ENCODE measurements around the gene GCSH.

GCSH gene

DNA sequence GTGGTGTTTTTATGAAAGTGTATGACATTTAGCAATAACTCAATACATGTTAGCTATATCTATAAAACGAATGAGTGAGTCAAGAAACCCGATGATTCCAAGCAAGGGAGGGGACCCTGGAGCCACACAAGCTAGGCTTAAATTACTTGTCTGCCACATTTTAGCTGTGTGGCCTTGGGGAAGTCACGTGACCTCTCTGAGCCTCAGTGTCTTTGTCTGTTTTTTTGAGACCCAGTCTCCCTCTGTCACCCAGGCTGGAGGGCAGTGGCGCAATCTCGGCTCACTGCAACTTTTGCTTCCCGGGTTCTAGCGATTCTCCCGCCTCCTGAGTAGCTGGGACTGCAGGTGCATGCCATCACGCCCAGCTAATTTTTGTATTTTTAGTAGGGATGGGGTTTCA, 20.1 kb upstream of the GCSH start:
- TF ChIP-seq, protein P1, sequence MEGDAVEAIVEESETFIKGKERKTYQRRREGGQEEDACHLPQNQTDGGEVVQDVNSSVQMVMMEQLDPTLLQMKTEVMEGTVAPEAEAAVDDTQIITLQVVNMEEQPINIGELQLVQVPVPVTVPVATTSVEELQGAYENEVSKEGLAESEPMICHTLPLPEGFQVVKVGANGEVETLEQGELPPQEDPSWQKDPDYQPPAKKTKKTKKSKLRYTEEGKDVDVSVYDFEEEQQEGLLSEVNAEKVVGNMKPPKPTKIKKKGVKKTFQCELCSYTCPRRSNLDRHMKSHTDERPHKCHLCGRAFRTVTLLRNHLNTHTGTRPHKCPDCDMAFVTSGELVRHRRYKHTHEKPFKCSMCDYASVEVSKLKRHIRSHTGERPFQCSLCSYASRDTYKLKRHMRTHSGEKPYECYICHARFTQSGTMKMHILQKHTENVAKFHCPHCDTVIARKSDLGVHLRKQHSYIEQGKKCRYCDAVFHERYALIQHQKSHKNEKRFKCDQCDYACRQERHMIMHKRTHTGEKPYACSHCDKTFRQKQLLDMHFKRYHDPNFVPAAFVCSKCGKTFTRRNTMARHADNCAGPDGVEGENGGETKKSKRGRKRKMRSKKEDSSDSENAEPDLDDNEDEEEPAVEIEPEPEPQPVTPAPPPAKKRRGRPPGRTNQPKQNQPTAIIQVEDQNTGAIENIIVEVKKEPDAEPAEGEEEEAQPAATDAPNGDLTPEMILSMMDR (IDR thresholded peaks at IDR 0.05) = no peak

DNA sequence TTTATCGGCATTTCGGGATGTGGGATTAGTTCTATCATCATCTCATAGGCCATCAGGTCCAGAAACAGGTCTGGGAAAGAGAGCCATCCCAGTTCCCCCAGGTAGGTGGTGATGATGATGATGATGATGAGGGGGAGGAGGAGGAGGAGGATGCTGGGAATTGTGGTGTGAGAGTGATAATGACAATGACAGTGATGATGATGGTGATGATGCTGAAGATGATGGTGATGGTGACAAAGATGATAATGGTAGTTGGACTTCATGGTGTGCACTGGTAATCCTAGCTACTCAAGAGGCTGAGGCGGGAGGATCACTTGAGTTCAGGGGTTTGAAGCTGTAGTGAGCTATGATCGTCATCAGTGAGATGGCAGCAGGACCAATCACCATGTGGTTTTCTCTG, 16.3 kb upstream of the GCSH start:
- TF ChIP-seq, protein P1 (IDR thresholded peaks at IDR 0.05) = no peak

DNA sequence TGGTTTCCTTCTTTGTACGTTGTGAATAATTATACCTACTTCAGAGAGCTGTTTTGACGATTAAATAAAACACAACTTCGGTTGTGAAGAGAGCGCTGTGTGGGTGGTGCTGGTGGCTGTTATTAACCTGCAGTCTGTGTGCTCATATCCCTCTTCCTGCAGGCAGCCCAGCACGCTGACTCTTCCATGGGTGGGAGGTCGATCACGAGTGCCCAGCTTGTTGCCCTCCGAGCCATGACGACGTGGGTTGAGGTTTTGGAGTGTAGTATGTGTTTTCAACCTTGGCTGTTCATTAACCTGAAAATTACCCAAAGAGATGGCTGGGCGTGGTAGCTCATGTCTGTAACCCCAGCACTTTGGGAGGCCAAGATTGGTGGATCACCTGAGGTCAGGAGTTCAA, 11.3 kb upstream of the GCSH start:
- TF ChIP-seq, protein P1 (IDR thresholded peaks at IDR 0.05) = no peak

DNA sequence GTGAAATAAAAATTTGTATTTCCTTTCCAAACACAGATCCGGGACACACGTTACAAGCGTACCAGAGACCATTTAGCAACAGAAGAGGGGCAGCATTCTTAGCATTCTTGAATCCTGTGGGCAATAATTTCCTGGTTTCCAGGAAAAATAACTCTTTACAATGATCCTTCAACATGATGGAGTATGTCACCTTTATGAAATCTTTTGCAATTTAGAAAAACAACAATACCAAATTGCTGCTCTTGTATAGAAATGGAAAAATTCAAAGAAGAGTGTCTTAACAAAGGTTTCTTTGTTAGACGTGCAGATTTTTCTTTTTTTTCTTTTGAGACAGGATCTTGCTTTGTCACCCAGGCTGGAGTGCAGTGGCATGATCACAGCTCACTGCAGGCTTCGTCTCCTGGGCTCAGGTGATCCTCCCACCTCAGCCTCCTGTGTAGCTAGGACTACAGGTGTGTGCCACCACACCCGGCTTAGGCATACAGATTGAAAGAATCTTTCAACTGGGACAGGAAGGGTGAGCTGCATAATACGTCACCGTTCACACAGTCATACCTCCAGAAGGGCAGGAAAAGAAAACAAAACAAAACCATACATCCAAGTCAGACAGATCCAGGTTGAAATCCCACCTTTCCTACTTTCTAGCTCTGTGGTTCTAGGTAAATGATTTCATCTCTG, 10.8 kb upstream of the GCSH start:
- TF ChIP-seq, protein P1 (IDR thresholded peaks at IDR 0.05) = no peak

DNA sequence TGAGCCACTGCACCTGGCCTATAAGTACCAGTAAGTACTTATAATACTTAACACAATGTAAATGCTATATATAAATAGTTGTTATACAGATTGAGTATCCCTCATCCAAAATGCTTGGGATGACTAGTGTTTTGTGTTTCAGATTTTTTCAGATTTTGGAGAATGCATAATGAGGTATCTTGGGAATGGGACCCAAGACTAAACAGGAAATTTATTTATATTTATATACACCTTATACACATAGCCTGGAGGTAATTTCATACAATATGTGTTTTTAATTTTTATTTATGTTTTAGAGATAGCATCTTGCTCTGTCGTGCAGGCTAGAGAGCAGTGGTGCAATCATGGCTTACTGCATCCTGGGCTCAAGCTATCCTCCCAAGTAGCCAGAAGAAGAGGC, 9.8 kb upstream of the GCSH start:
- TF ChIP-seq, protein P1 (IDR thresholded peaks at IDR 0.05) = no peak

DNA sequence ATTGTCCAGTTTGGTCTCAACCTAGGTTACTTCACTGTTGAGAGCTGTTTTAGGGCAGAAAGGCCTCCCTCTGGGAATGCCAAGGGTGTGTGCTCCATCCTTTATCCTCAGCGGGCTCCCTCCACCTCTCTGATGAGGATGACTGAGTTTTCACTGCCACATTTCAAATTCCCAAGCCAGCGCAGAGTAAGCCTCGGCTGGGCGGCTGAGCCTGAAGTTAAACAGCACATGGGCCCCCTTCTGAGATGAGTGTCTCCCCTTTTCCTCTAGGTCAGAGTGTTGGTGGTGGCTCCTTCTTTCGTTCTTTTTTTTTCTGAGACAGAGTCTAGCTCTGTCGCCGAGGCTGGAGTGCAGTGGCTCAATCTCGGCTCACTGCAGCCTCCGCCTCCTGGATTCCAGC, 5.5 kb upstream of the GCSH start:
- TF ChIP-seq, protein P1 (IDR thresholded peaks at IDR 0.05) = no peak

DNA sequence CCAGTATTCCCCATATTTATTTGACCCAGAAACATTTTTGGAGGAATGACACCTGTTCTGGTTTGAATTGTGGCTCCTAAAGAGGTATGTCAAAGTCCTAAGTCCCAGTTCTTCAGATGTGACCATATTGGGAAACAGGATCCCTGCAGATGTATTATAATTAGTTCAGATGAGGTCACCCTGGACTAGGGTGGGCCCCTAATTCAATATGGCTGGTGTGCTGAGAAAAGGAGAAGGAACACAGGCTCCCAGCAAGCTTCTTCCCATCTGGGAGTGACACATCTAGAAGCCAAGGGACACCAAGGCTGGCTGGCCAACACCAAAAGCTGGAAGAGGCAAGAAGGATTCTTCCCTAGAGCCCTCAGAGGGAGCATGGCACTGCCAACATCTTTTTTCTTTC, 3.8 kb upstream of the GCSH start:
- TF ChIP-seq, protein P1 (IDR thresholded peaks at IDR 0.05) = no peak

DNA sequence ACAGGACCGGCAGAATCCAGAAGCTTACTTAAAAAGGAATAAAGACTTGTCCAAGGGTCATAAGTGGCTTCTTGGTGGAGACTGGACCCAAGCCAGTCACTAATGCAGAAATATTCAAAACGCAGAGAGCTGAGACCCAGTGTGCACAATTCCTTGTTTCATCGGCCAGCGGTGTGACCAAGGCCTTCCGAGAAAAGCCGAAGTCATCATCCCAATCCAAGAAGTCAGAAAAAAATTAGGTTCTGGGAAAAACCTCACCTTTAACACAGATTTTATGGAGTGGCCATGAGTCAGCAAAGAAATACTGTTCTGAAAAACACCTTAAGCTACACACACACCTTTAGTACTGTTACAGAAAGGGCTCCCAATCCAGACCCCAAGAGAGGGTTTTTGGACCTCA, 1.0 kb upstream of the GCSH start:
- TF ChIP-seq, protein P1 (IDR thresholded peaks at IDR 0.05) = no peak
